GM21825 (cell line): ENCODE data around the gene PPP2R5B.

Experiments used
- ATAC-seq: cut with Tn5 transposase; IDR thresholded peaks from one replicate; pipeline ENCODE4 v1.9.1; 2021; ENCODE audit warnings: mild to moderate bottlenecking, moderate library complexity; ENCODE audit not compliant: unreplicated experiment

PPP2R5B gene

DNA sequence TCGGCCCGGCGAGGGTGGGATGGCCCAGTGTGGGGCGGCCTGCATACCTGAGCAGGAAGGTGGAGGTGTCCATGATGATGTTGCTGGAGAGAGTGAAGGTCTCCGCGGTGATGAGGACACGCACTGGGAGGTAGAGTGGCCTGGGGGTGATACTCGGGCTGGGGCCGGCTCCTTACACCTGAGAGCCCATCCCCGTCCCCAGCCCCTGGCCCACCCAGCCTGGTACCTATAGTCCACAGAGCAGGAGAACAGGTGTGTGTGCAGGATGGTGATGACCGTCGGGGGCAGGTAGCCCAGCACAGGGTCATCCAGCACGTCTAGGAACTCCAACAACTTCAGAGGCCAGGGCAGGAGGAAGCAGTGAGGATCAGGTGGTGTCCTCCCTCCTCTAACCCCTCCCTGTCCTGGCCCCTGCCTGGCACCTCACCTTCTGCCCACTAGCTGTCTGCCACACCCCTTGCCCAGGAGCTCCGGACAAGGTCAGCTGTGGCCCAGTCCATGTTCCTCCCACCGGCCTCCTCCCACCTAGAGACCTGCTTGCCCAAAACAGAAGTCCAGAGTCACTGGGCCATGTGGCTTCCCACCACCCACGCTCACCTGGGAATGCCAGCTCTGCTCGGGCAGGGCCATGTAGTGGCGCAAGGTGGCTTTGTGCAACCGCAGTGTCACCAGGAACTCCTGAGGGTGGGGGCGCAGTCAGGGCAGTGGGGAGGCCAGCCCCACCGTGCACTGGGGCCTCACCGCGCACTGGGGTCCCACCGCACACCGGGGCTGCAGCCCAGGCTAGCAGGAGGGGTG is 18.8 kb upstream of the PPP2R5B start:
- ATAC-seq: no peak

DNA sequence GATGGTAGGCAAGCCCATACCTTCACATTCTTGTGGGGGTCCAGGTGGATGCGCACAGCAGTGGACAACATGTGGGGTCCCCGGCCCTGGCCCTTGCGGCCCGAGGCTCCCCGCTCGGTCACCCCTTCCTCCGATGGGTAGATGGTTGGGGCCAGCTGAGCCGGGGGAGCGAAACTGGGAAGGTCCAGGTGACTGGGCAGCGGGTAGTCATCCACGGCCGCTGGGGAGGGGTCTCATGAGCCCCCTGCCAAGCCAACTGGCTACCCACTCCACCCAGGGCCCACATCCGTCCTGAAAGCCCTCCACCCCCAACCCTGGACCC is 18.2 kb upstream of the PPP2R5B start:
- ATAC-seq: no peak

DNA sequence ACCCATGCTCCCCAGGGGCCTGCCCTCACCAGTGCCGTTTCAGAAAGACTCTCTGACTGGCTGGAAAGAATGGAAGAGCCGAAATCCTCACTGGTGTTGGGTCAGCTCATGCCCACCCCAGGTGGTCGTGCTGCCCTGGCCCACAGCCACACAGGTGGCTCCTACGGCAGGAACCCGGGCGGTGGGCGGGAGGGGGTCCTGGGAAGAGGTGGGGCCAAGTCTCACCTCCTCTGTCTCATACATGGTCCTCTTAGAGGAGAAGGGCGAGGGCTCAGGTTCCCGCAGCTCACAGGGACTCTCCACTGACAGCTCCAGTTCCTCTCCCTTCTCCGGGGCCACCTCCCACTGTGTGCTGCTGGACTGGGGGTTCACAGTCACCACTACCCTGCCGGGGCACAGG is 15.7 kb upstream of the PPP2R5B start:
- no peak for ATAC-seq

DNA sequence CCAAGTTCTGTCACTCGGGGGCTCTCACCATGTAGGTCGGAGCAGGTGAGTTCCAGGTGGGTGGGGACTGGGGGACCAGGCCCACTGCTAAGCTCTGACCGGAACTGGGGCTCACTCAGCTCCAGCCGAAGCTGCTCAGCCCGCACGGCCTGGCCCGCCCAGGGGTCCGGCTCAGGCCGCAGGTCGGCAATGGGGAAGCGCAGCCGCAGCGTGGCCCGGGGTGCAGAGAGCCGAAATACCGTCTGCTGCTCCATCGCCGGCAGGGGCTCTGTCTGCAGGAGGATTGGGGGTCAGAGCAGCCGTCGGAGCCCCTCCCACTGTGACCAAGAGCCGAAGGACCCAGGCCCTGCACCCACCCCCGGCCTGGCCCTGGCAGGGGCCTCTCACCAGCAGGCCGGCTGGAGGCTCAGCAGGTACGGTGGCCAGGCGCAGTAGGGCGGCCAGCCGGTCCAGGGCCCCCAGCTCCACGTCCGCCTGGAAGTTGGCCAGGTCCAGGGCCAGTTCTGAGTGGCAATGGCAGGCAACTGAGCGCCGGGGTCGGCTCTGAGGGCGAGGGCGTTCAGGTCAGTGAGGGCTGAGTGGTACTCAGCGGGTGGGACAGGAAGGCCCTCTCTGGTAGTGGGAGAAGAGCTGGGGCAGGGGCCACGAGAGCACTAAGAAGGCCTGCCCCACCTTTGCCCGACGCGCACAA is 14.7 kb upstream of the PPP2R5B start:
- no peak for ATAC-seq

DNA sequence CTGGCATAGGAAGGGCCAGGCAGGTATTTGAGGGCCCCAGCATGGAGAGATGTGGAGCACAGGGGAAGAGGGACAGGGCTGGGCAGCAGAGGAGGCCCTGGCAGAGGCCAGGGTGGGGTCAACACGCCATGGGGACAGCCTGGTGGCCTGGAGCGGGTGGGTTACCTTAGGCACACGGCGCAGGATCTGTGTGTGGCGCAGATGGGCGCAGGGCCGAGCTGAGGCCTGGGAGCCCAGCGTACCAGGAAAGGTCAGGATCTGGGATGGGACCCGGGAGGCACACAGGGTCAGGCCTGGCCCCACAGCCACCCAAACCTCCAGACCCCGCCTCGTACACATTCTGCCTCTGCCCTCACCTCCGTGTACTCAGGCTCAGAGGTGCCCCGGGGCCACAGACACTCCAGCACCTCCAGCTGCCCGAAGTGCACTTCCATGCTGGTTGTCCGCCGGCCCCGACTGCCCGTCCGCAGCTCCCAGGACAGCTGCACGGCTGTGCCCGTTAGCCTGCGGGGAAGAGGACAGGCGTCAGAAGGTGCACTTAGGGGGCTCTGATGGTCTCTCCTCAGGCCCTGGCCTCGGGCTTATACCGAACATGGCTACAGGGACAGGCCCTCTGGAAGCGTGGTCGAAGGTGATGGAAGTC is 13.9 kb upstream of the PPP2R5B start:
- ATAC-seq: no peak

DNA sequence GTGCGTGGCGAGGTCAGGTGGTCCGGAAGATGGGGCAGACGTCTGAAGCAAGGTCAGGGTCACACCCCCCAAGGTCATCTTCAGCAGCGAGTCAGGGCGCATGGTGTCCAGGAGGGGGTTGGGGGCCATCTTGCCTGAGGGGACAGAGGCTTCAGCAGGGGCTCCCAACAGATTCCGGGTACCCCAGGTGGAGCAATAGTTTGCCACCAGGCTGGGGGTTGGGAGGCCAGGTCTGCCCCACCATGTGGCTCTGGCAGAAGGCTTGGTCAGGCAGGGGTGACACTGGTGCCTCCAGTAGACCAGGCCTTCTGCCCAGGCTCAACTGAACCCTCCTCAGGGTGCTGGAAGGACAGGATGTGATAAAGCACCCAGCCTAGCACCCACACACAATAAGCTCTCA is 13.3 kb upstream of the PPP2R5B start:
- no peak for ATAC-seq

DNA sequence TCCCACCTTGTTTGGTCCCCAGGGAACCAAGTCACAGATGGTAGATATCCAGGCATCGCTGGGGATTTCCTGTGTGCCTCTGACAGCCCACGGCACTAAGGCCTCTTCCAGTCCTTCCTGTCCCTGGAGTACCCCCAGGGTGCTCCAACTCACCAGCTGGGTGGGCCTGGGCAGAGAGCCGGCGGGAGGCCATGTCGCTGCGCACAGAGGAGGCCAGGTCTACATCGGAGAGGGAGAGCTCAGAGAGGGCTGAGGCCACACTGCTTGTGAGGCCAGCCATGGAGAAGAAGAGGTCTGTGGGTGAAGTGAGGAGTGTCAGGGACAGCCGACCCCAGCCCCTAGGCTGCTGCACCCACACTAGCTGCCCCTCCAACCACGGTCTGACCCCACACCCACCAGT is 12.8 kb upstream of the PPP2R5B start:
- ATAC-seq: no peak

DNA sequence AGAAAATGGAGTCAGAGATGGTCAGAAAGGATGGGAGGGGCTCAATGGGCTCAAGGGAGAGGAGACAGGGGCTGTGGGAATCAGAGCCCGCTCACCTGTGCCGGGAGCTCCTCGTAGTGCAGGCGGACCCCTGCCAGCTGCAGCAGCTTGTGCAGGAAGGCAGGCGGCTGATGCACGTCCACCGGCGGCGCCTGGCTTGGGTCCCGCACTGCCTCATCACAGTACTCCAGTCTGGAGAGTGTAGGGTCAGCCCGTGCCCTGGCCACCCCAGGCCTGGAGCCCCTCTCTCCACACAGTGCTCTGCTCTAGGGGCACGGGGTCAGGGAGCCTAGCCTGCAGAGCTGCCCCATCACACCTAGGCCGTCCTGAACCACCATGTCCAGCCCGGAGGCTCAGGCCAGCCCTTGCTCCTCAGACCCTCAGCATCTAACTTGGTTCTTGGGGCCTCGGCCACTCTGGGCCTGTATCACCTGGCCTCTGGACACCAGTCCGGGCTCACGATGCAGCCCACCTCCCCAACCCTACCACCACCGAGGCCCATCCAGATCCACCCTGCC is 11.2 kb upstream of the PPP2R5B start:
- ATAC-seq: no peak

DNA sequence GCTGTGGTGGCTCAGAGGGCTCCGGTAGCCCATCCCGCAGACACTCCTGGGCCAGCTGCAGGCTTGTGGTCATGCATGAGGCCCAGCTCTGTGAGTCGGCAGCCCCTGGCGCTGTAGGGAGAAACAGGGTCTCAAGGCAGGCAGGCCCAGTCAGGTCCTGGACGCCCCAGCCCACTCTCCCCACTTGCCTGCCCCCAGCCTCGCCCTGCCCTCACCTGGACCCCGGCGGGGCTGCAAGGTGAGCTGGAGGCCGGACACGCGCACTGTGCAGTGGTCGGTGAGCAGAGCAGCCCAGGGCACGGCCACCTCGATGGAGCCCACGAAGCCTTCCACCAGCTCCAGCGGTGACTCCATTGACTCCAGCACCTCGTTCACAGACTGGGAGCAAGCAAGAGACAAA is 10.4 kb upstream of the PPP2R5B start:
- ATAC-seq: no peak

DNA sequence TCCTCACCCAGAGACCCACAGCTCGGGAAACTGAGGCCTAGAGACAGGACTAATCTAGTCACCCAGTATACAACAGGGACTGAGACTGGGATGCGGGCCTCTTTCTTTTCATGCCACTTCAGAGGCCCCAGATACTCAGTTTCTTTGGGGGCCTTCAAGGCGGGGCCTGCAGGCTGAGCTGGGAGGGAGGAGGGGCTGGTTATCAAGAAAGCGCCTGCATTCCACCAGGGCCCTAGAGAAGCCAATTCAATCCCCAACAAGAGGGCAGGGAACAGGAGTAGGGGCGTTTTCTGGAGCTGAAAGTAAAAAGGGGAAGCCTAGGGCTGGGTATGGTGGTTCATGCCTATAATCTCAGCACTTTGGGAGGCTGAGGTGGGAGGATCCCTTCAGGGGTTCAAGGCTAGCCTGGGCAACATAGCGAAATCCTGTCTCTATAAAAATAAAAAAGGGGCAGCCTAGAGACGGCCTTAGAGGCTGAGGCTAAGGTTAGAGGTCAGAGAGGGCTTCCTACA is 9.1 kb upstream of the PPP2R5B start:
- ATAC-seq: no peak

DNA sequence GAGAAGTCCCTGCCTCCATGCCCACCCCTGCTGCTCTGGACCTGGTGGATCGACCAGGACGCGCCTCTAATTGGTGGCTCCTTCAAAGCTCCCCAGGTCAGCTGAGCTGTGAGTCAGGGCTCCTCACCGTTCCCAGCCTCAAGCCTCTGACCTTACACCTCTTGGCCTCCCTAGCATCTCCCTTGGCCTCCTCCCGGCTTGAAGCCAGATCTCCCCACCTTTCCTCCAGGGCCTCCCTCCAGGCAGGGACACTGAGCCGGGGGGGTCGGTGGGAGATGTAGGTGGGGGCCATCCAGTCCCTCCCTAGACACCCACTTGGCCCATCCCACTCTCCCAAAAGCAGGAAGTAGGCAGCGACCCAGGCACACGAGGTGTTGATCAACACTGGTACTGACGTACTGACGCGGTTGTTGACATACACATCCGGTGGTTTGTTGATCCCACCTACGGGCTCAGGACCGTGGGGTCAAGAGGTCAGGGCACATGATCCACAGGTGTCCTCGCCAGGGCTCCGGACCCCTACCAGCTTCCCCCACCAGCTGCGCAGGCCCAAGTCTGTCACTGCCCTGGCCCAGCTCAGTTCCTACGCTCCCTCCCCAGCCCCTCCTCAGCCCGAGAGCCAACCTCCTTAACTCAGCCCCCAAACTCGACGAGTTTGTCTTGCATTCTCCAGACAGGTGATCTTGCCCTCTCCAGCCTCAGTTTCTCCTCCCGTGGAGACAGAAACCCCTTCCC is 8.3 kb upstream of the PPP2R5B start:
- no peak for ATAC-seq

DNA sequence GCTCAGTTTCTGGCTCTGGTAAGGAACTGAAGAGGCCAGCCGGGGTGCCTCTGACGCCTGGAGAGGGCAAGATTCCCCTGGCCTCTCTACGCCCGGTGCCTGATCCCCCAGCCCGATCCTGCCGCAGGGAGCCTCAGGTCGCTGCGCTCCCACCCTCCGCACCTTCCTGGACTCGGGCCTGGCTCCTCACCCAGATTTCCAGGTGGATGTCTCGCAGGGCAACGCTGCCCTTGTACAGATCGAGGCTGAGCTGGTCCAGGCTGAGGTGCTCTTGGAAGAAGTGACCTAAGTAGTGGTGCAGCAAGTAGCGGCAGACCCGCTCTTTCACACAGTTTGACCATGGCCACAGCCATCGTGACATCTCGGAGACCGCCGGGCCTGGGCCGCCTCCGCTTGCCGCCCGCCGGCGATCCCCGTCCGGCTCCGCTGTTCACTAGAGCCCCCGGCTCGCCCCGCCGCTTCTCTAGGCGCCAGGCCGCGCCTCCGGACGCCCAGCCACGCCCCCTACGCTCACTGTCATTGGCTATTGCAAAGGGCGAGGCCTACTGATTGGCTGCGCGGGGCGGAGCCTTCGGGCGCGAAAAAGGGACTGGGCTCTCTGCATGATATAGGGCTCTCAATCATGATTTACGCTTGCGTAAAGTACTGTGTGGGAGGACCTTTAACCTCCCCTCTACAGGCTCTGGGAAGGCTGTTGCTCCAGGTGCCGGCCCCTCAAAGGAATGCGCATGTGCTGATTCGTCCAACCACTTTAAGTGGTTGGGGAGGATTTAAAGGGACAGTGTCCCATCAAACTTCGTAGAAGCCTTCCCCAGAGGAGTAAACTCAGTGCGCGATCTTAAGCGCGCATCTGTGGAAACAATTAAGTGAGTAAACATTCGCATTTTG is 7.5 kb upstream of the PPP2R5B start, which contains the start of gene ATG2A:
TSS of gene ATG2A (minus strand) at position 435 of the 888 bp plus-strand sequence. CDS start at position 361, 74 bp downstream.
- ATAC-seq: peak; percentile 89

DNA sequence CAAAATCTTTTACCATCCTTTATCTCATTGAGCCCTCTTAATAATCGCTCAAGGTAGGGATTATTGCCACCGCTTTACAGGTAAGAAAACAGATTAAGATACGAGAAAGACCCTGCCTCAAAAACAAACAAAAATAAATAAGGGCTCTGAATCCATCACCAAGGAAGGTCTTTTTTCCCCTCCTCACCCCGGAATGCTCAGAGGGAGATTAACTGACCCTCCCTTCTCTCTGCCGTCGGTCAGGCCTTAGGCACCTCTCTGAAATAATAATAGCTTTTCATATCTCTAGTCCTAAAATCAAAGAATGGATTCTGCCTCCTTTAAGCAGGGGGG is 6.9 kb upstream of the PPP2R5B start:
- no peak for ATAC-seq

DNA sequence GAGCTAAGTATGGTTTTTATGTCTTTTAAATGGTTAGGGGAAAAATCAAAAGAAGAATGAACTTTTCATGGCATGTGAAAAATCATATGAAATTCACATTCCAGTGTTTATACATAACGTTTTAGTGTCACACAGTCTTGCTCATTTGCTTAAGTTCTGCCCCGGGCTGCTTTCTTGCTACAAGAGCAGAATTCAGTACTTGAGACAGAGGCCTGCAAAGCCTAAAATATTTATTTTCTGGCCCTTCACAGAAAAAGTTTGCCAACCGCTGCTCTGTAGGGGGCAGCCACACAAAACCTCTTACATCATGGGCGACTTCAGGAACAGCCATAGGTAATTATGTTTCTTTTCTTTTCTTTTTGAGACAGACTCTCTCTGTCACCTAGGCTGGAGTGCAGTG is 6.5 kb upstream of the PPP2R5B start:
- ATAC-seq: no peak

DNA sequence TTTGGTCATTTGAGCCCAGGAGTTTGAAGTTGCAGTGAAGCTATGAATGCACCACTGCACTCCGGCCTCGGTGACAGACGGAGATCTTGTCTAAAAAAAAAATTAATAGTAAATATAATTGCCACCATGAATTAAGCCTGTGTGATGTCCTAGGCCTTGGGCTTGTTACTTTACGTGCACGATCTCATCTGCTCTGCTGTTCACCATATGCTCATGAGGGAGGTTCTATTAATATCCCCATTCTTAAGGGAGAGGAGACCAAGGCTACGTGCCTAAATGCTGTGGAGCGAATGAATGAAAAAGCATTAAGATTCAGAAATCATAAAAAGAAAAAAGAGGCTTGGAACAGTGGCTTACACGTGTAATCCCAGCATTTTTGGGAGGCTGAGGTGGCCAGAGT is 4.9 kb upstream of the PPP2R5B start:
- no peak for ATAC-seq

DNA sequence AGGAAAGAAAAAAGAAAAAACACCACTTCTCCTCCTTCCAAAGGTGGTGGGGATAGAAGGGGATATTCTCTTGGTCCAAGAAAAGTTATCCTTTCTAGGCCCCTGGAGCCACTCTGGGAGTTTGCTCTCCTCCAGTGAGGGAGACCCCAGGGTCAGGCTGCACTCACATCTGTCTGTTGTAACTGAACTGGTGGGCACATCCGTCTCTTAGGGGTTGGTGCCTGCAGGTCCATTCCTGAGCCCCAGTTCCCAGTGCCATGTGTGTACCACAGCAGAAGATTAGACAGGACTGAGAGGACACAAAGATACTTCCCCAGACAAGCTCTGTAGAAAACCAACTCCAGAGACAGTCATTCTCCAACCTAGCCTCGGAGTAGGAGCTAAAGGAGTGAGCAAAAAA is 4.4 kb upstream of the PPP2R5B start:
- no peak for ATAC-seq

DNA sequence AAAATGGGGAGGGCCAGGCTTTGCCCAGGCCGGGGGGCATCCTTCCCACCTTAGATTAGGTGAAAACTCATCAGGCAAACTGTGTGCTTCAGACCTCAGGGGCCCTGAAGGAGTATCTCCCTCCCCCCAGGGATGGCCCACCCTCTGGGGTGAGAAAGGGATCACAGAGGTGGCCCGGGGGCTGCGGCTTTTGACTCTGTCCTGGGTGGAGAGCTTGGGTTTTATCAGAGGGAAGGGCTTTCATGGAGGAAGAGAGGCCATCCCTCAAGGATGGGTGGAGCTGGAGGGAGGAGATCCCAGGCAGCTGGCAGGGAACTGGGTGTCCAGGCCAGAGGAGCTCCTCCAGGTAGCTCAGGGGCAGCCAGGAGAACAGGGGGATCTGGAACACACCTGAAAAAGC is 3.1 kb upstream of the PPP2R5B start:
- ATAC-seq: no peak

DNA sequence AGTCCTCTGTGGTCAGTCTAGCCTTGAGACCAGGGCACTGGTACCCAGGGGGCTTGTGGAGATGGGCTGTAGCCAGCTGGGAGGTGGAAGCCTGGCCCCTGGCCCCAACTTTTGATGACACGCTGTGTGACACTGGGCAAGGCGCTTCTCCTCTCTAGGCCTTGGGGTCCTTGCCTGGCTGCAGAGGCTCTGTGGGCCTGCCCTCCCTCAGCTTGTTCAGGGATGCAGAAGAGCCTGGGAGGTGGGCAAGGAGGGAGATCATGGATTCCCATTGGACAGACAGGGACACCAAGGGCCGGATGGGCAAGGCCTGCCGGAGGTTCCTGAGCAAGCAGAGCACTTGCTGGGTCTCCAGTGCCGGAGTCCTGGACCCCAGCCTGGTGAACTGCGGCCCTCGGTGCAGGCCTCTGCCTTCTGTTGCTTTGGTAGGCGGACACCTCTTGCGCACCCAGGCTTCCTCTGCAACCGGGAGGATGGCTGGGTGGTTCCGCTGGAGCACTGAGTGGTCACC is 1.3 kb upstream of the PPP2R5B start:
- ATAC-seq: no peak

DNA sequence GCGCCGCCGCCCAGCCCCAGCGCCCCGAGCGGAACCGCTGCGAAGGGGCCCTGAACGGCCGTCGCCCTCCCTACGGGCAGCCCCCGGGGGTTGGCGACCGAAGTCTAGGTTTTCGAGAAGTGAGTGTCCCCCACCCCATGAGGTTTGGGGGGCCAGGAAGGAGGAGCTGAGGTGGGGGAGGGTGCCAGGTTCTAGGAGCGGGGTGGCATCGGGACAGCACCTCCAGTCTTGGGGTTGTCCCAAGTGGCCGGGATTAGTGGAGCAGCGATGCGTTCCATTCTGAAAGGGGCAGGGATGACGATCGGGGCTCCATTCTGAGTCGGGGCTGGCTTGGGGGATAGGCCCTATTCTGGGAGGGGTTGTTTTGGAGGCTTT is 408 bp downstream of the PPP2R5B start:
- ATAC-seq: no peak
